NB4 (cell line): Measurements from ENCODE around the gene IBA57.

Source experiments
- DNase-seq: peaks from one replicate; pipeline ENCODE4 v3.0.0; 2010; ENCODE audit warnings: low read depth
- H3K4me3 ChIP-seq: one replicate; pipeline ENCODE4 v1.5.1; 2011; ENCODE audit warnings: mild to moderate bottlenecking, low read depth, low read length, moderate library complexity
- CTCF ChIP-seq: IDR thresholded peaks from one replicate; pipeline ENCODE4 v1.5.1; 2012; ENCODE audit warnings: low read depth, low read length
- MAX ChIP-seq: IDR thresholded peaks from 2 replicates; pipeline ENCODE4 v1.6.1; 2011; ENCODE audit warnings: low read depth, low read length
- MYC ChIP-seq: IDR thresholded peaks from 2 replicates; pipeline ENCODE4 v1.6.1; 2011; ENCODE audit warnings: low read depth, low read length
- POLR2A ChIP-seq: IDR thresholded peaks from 2 replicates; pipeline ENCODE4 v1.6.1; 2011; ENCODE audit warnings: mild to moderate bottlenecking; ENCODE audit not compliant: insufficient read length; ENCODE audit errors: extremely low read depth

The IBA57 gene

GRCh38 chr1:228149406-228150119, 16.0 kb upstream of the IBA57 start, which contains the start of gene GJC2:
TSS of gene GJC2 (plus strand) at chr1:228149930. CDS start at chr1:228157759, 7,829 bp downstream.
- DNase-seq, result no peak
- H3K4me3 ChIP-seq, result no peak within 1 kb of the TSS
- TF ChIP-seq POLR2A (no peak), MAX (no peak), CTCF (no peak), MYC (no peak)

GRCh38 chr1:228150120-228150460, 15.5 kb upstream of the IBA57 start:
- no peak overlapping the region for H3K4me3 ChIP-seq
- TF ChIP-seq POLR2A (no peak), MAX (no peak), MYC (no peak), CTCF (no peak)
- DNase-seq, result no peak

GRCh38 chr1:228150461-228151179, 15.0 kb upstream of the IBA57 start:
- H3K4me3 ChIP-seq, result no peak overlapping the region
- no peak for DNase-seq
- TF ChIP-seq MYC (no peak), CTCF (no peak), MAX (no peak), POLR2A (no peak)

- no peak for DNase-seq
- TF ChIP-seq MAX (no peak), CTCF (no peak), MYC (no peak), POLR2A (no peak)
Measured at GRCh38 chr1:228151180-228151925, 14.3 kb upstream of the IBA57 start.

GRCh38 chr1:228152097-228152917, 13.3 kb upstream of the IBA57 start:
- no peak for TF ChIP-seq MAX
- TF ChIP-seq CTCF, result no peak
- no peak for TF ChIP-seq MYC
- no peak for DNase-seq
- no peak overlapping the region for H3K4me3 ChIP-seq

More at GRCh38 chr1:228151180-228151925, 14.3 kb upstream of the IBA57 start:
- H3K4me3 ChIP-seq, result no peak overlapping the region
